Mucosa of descending colon (tissue), 3 donors: ENCODE measurements around the gene C19orf81. TPM values are rescaled to one million over a fixed set of nuclear protein-coding genes. Genes with fewer than 3 reads are reported as not detected.

Experiments
- ATAC-seq: fragments of 200-7000 bp; cut with Tn5 transposase; one replicate; pipeline ENCODE4 v1.9.1; 2020; ENCODE audit warnings: mild to moderate bottlenecking, moderate library complexity
- DNase-seq, 3 donors: peaks; one replicate each; pipeline ENCODE4 v3.0.0-alpha.2; 2020
- H3K36me3 ChIP-seq: fragments of 200-600 bp; one replicate; pipeline ENCODE4 v1.8.0; 2021; ENCODE audit warnings: low read depth, mild to moderate bottlenecking
- H3K4me1 ChIP-seq: fragments of 200-600 bp; one replicate; pipeline ENCODE4 v1.8.0; 2021; ENCODE audit warnings: low read depth, mild to moderate bottlenecking
- H3K4me3 ChIP-seq: fragments of 200-600 bp; one replicate; pipeline ENCODE4 v1.8.0; 2021; ENCODE audit warnings: mild to moderate bottlenecking
- H3K9me3 ChIP-seq: fragments of 200-600 bp; one replicate; pipeline ENCODE4 v1.8.0; 2021; ENCODE audit warnings: mild to moderate bottlenecking
- CTCF ChIP-seq: fragments of 200-600 bp; IDR thresholded peaks from one replicate; pipeline ENCODE4 v1.8.0; 2022; ENCODE audit warnings: antibody characterized with exemption, mild to moderate bottlenecking
- intact Hi-C, 2 donors: fragments of 100-400 bp; cut with DNase I in 1 of 2; cut with micrococcal nuclease in 1 of 2; formaldehyde crosslinking; loops; one replicate each; pipeline versions ENCODE4 v1.11.0 to v1.11.1; 2022; cut with DNase I, micrococcal nuclease
- total RNA-seq, 3 donors: library from RNA; stranded (reverse); fragmentation: NEBNext Ultra II Directional in 2 of 3; extraction: Animal tissue kit (Norgen Biotek cat#: 25700) in 2 of 3; gene quantifications; one replicate each; pipeline versions ENCODE4 v1.2.1 to v1.2.4, GENCODE V29; 2021 to 2023
- donor health status: DM: no; HTN: no; CAD: no; lungs with moderate emphysema.
- donor health status: DM: no; HTN: no; CAD: no.
- donor health status: DM: no; HTN: yes; CAD: no.

Gene C19orf81
- total RNA-seq, 3 donors from 2014 or later = 0.41 TPM; not detected in 2

- Histone ChIP-seq H3K9me3 (no peaks in the 10 kb centered on the region), H3K36me3 (no peaks in the 10 kb centered on the region), H3K4me1 (peaks cover 6% of the 10 kb centered on the region), H3K4me3 (no peak overlapping the region)
- DNase-seq (no peak), ATAC-seq (no peak)
- TF ChIP-seq CTCF = no peak
- intact Hi-C loops = no loop called here
These were observed 5.6 kb downstream of the C19orf81 start for GRCh38 chr19:50654882-50655281.

- Histone ChIP-seq H3K4me1 (peaks cover 6% of the 10 kb centered on the region), H3K36me3 (no peaks in the 10 kb centered on the region), H3K4me3 (no peak overlapping the region), H3K9me3 (no peaks in the 10 kb centered on the region)
- no peak for DNase-seq
- intact Hi-C loops = no loop called here
- TF ChIP-seq CTCF = no peak
- ATAC-seq = no peak
These were observed 8.0 kb downstream of the C19orf81 start for GRCh38 chr19:50657222-50657669.

GRCh38 chr19:50657712-50658440 is 8.6 kb downstream of the C19orf81 start:
- no peak overlapping the region for H3K4me3 ChIP-seq
- ATAC-seq (peak; percentile 85), DNase-seq (peak; percentile 60 to 90 (median 62))
- no peaks in the 10 kb centered on the region for H3K36me3 ChIP-seq
- H3K4me1 ChIP-seq = peaks cover 6% of the 10 kb centered on the region
- H3K9me3 ChIP-seq = no peaks in the 10 kb centered on the region
- intact Hi-C loops = no loop called here
- no peak for TF ChIP-seq CTCF

GRCh38 chr19:50658441-50659317 is 9.4 kb downstream of the C19orf81 start:
- Histone ChIP-seq H3K36me3 (no peaks in the 10 kb centered on the region), H3K4me1 (peaks cover 6% of the 10 kb centered on the region), H3K9me3 (no peaks in the 10 kb centered on the region), H3K4me3 (no peak overlapping the region)
- ATAC-seq = peak; percentile 73
- DNase-seq = peak; percentile 36 to 65 (median 60)
- TF ChIP-seq CTCF = no peak
- intact Hi-C loops = no loop called here

GRCh38 chr19:50659318-50660087 is 10.3 kb downstream of the C19orf81 start:
- no peak for ATAC-seq
- Histone ChIP-seq H3K4me3 (no peak overlapping the region), H3K36me3 (no peaks in the 10 kb centered on the region), H3K4me1 (peaks cover 6% of the 10 kb centered on the region), H3K9me3 (no peaks in the 10 kb centered on the region)
- TF ChIP-seq CTCF = no peak
- intact Hi-C loops = no loop called here
- DNase-seq = no peak
